Lower leg skin (tissue), 3 donors: ENCODE results near the gene ZNF341.

ENCODE experiments used
- CTCF ChIP-seq, 3 donors: fragments of 450-650 bp; IDR thresholded peaks; one replicate each; pipeline ENCODE4 v1.5.1; 2016; ENCODE audit warnings: antibody characterized with exemption in 3 of 3, mild to moderate bottlenecking in 3 of 3, moderate library complexity in 2 of 3
- POLR2A ChIP-seq, 2 donors: fragments of 450-650 bp; IDR thresholded peaks; one replicate each; pipeline ENCODE4 v1.6.1; 2016 to 2017; ENCODE audit warnings: antibody characterized with exemption in 2 of 2, mild to moderate bottlenecking in 1 of 2, moderate library complexity in 1 of 2

- TF ChIP-seq CTCF (IDR thresholded peaks at IDR 0.05) (no peak), POLR2A (IDR thresholded peaks at IDR 0.05) (no peak)
Measured at GRCh38 chr20:33837096-33837830, 105.5 kb downstream of the ZNF341 start.
